Nephron progenitor cell (in vitro differentiated cells): ENCODE data around the gene DLX2.

ENCODE experiments used
- DNase-seq: peaks from one replicate; pipeline ENCODE4 v3.0.0; 2021
- H3K27ac Mint-ChIP-seq: 2 replicates; pipeline ENCODE4 v1.8.0; 2021; ENCODE audit warnings: mild to moderate bottlenecking, moderate library complexity, mixed read lengths
- H3K27me3 Mint-ChIP-seq: 2 replicates; pipeline ENCODE4 v1.8.0; 2021; ENCODE audit warnings: mild to moderate bottlenecking, low read depth, mixed read lengths; ENCODE audit not compliant: poor library complexity
- H3K36me3 Mint-ChIP-seq: 2 replicates; pipeline ENCODE4 v1.8.0; 2021; ENCODE audit warnings: low read depth, mixed read lengths
- H3K4me1 Mint-ChIP-seq: 2 replicates; pipeline ENCODE4 v1.8.0; 2021; ENCODE audit warnings: mixed read lengths
- H3K4me3 Mint-ChIP-seq: 2 replicates; pipeline ENCODE4 v1.8.0; 2021; ENCODE audit warnings: mild to moderate bottlenecking, moderate library complexity, mixed read lengths
- H3K9me3 Mint-ChIP-seq: 2 replicates; pipeline ENCODE4 v1.8.0; 2021; ENCODE audit warnings: mild to moderate bottlenecking, moderate library complexity, mixed read lengths
- TF ChIP-seq, protein P1 (sequence below): fragments of 200-600 bp; sonication (generic); IDR thresholded peaks from 2 replicates; pipeline ENCODE4 v1.5.0; 2021; ENCODE audit warnings: antibody characterized with exemption

The DLX2 gene

DNA sequence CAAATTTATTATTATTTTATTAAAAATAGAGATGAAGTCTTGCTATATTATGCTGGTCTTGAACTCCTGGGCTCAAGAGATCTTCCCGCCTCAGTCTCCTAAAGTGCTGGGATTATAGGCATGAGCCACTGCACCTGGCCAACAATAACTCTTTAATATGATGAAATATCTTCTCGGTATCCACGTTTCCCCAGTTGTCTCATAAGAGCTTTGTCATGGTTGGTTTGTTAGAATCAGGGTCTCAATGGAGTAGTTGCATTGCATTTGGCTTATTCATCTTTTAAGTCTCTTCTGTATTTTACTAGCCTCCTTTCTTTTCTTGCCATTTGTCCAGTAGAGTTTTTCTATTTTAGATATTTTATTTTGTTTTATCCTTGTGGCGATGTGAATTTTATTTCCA is 32.7 kb upstream of the DLX2 start:
- Mint-ChIP-seq H3K36me3 (no peaks in the 10 kb centered on the region), H3K9me3 (peaks cover 17% of the 10 kb centered on the region), H3K4me3 (no peak overlapping the region), H3K27ac (no peak overlapping the region), H3K4me1 (no peaks in the 10 kb centered on the region), H3K27me3 (peaks cover 8% of the 10 kb centered on the region)
- no peak for DNase-seq
- TF ChIP-seq, protein P1, sequence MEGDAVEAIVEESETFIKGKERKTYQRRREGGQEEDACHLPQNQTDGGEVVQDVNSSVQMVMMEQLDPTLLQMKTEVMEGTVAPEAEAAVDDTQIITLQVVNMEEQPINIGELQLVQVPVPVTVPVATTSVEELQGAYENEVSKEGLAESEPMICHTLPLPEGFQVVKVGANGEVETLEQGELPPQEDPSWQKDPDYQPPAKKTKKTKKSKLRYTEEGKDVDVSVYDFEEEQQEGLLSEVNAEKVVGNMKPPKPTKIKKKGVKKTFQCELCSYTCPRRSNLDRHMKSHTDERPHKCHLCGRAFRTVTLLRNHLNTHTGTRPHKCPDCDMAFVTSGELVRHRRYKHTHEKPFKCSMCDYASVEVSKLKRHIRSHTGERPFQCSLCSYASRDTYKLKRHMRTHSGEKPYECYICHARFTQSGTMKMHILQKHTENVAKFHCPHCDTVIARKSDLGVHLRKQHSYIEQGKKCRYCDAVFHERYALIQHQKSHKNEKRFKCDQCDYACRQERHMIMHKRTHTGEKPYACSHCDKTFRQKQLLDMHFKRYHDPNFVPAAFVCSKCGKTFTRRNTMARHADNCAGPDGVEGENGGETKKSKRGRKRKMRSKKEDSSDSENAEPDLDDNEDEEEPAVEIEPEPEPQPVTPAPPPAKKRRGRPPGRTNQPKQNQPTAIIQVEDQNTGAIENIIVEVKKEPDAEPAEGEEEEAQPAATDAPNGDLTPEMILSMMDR = no peak

DNA sequence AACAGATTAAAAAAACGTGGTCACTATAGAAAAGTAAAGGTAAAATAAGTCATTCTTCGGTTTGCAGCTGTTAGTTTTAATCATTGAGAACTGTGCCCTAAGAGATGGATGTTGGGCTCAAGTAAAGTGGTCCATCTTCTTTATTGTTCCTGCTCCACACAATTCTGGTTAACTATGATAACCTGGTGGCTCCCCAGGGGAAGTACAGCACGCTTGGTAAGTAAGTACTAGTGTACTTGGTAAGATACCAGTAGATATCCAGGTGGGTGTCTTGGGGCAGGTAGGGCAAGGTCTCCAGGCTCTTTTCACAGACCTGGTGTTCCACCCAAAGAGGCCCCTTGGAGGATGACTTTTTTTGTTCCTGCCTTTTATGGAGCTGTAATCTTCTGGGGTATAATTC is 31.6 kb upstream of the DLX2 start:
- Mint-ChIP-seq H3K36me3 (no peaks in the 10 kb centered on the region), H3K27me3 (peaks cover 8% of the 10 kb centered on the region), H3K4me3 (no peak overlapping the region), H3K4me1 (no peaks in the 10 kb centered on the region), H3K27ac (no peak overlapping the region), H3K9me3 (peaks cover 7% of the 10 kb centered on the region)
- TF ChIP-seq, protein P1 = no peak
- DNase-seq = no peak

DNA sequence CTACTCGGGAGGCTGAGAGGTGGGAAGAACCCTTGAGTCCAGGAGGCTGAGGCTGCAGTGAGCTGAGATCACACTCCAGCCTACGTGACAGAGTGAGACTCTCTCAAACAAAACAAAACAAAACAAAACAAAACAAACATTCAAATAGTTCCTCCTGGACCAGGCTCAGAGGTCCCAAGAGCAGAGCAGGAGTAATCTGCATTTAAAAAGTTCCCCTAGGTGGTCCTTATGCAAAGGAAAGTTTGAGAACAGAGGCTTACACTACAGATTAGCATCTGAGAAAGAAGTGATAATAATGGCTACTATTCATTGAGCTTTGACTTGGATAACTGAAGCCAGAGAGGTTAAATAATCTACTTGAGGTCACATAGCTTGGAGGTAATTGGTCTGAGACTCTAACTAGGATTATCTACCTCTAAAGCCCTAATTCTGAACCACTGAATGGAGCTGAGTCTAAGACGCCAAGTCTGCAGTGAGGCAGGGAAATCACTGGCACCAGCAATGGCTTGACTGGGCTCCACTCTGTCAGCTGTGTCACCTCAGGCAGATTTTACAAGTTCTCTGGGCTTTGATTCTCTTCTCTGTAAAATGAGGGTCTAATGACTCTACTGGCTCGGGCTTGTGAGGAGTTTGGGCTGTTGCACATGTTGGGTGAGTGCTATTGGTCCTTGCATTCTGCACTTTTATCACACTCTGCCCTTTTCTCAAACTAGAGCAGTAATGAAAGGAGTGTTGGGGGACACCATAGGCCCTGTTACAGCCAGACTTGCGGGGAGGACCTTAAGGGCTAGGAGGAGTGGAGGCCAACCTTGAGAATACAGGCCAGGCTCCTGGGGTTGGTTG is 29.2 kb upstream of the DLX2 start:
- Mint-ChIP-seq H3K4me3 (no peak overlapping the region), H3K36me3 (no peaks in the 10 kb centered on the region), H3K27ac (no peak overlapping the region), H3K4me1 (no peaks in the 10 kb centered on the region), H3K9me3 (no peaks in the 10 kb centered on the region), H3K27me3 (peaks cover 9% of the 10 kb centered on the region)
- TF ChIP-seq, protein P1 = no peak
- no peak for DNase-seq

DNA sequence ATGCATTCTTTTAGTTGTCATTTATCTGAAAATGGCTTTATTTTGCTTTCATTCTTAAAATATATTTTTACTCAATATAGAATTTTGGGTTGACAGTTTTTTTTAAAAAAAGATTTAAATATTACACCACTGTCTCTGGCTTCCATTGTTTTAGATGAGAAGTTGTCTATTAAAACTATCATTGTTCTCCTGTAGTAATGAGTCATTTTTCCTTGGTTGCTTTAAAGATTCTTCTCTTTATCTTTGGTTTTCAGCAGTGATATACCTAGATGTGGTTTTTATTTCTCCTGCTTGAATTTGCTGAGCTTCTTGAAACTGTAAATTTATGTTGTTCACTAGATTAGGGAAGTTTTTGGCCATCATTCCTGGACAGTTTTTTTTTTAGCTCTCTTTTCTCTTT is 26.7 kb upstream of the DLX2 start:
- Mint-ChIP-seq H3K4me3 (no peak overlapping the region), H3K27ac (no peak overlapping the region), H3K27me3 (peaks cover 8% of the 10 kb centered on the region), H3K4me1 (no peaks in the 10 kb centered on the region), H3K9me3 (no peaks in the 10 kb centered on the region), H3K36me3 (no peaks in the 10 kb centered on the region)
- DNase-seq = no peak
- TF ChIP-seq, protein P1 = no peak

DNA sequence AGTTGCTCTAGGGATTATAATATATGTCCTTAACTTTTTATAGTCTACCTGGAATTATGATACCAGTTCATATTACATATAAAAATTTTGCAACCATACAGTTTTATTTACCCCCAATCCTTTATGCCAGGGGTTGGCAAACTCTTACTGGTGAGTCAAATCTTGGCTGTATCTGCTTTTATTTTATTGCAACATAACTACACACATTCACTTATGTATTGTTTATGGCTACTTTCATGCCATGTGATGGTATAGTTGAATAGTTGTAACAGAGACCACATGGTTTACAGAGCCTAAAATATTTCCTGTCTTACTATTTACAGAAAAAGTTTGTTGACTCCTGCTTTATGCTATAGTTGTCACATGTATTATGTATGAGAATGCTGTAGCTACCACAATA is 25.8 kb upstream of the DLX2 start:
- no peaks in the 10 kb centered on the region for H3K9me3 Mint-ChIP-seq
- DNase-seq = no peak
- H3K4me3 Mint-ChIP-seq = no peak overlapping the region
- TF ChIP-seq, protein P1 = no peak
- peaks cover 6% of the 10 kb centered on the region for H3K27me3 Mint-ChIP-seq
- no peak overlapping the region for H3K27ac Mint-ChIP-seq
- H3K4me1 Mint-ChIP-seq = no peaks in the 10 kb centered on the region
- H3K36me3 Mint-ChIP-seq = no peaks in the 10 kb centered on the region

DNA sequence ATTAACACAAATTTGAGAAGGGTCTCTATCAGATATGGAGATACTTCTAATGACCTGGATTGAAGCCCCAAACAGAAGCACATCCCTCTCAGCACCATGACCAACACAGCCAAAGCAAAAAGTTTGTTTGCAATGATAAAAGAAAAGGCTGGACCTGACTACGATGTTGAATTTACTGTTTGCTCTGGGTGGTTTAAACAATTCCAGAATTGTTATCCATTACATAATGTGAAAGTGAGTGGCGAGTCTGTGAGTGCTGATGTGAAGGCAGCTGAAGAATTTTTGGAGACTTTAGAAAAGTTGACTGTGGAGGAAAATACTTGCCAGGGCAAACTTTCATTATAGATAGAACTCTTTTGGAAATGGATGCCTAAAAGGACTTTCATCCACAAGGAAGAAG is 17.4 kb upstream of the DLX2 start:
- Mint-ChIP-seq H3K27ac (no peak overlapping the region), H3K36me3 (no peaks in the 10 kb centered on the region), H3K9me3 (no peaks in the 10 kb centered on the region), H3K4me1 (no peaks in the 10 kb centered on the region), H3K27me3 (peaks cover 13% of the 10 kb centered on the region), H3K4me3 (no peak overlapping the region)
- TF ChIP-seq, protein P1 = no peak
- DNase-seq = no peak
